ENCODE measurements around the gene TACR3.
"Not testable (repeated sequence)": the region's sequence is repeated elsewhere in the genome, so short reads cannot be mapped to it uniquely, and the experiment has no call there.

The TACR3 gene

GRCh38 chr4:103719830-103720207 is at the start of gene TACR3:
TACR3 (minus strand) TSS chr4:103719985; CDS start chr4:103719675, 310 bp downstream.
- no peak for DNase-seq

GRCh38 chr4:103757631-103758030 is 37.8 kb upstream of the TACR3 start:
- no peak for DNase-seq

GRCh38 chr4:103756741-103757140 is 37.0 kb upstream of the TACR3 start:
- no peak for DNase-seq

- DNase-seq = no peak
Measured at GRCh38 chr4:103754844-103755243, 35.1 kb upstream of the TACR3 start.

- DNase-seq = no peak
Measured at GRCh38 chr4:103753868-103754653, 34.3 kb upstream of the TACR3 start.

- not testable (repeated sequence) for DNase-seq
Measured at GRCh38 chr4:103723150-103723549, 3.4 kb upstream of the TACR3 start.

- DNase-seq = no peak
Measured at GRCh38 chr4:103721251-103721650, 1.5 kb upstream of the TACR3 start.

GRCh38 chr4:103720661-103721060 is 876 bp upstream of the TACR3 start:
- no peak for DNase-seq

- no peak for DNase-seq
Measured at GRCh38 chr4:103719105-103719829, 518 bp downstream of the TACR3 start.

- no peak for DNase-seq
Measured at GRCh38 chr4:103692615-103693014, 27.2 kb downstream of the TACR3 start.

- DNase-seq = no peak
Measured at GRCh38 chr4:103673983-103674382, 45.8 kb downstream of the TACR3 start.

- DNase-seq = not testable (repeated sequence)
Measured at GRCh38 chr4:103666764-103667163, 53.0 kb downstream of the TACR3 start.

GRCh38 chr4:103664436-103665075 is 55.2 kb downstream of the TACR3 start:
- DNase-seq = no peak

- no peak for DNase-seq
Measured at GRCh38 chr4:103648541-103648940, 71.2 kb downstream of the TACR3 start.

GRCh38 chr4:103645991-103646390 is 73.8 kb downstream of the TACR3 start:
- DNase-seq = no peak

GRCh38 chr4:103634236-103634635 is 85.5 kb downstream of the TACR3 start:
- DNase-seq = no peak

GRCh38 chr4:103626296-103626695 is 93.5 kb downstream of the TACR3 start:
- DNase-seq = no peak

- DNase-seq = no peak
Measured at GRCh38 chr4:103591841-103592240, 127.9 kb downstream of the TACR3 start.

- no peak for DNase-seq
Measured at GRCh38 chr4:103567591-103567990, 152.2 kb downstream of the TACR3 start.

GRCh38 chr4:103559178-103559577 is 160.6 kb downstream of the TACR3 start:
- not testable (repeated sequence) for DNase-seq

Measured in activated CD8-positive, alpha-beta memory T cell treated with anti-CD3 and anti-CD28 coated beads, Interleukin-2, amount 50 U/mL, for 48 hours (primary cell).